NCI-H1092 (cell line): ENCODE results near the gene PLCG2.
"Not testable (repeated sequence)": the region's sequence is repeated elsewhere in the genome, so short reads cannot be mapped to it uniquely, and the experiment has no call there.

Source experiments
- DNase-seq: peaks from one replicate; lab custom pipeline; 2025; lab: John Stamatoyannopoulos, UW

PLCG2 gene

GRCh38 chr16:81790277-81790676 is 11.2 kb downstream of the PLCG2 start:
- no peak for DNase-seq

DNA sequence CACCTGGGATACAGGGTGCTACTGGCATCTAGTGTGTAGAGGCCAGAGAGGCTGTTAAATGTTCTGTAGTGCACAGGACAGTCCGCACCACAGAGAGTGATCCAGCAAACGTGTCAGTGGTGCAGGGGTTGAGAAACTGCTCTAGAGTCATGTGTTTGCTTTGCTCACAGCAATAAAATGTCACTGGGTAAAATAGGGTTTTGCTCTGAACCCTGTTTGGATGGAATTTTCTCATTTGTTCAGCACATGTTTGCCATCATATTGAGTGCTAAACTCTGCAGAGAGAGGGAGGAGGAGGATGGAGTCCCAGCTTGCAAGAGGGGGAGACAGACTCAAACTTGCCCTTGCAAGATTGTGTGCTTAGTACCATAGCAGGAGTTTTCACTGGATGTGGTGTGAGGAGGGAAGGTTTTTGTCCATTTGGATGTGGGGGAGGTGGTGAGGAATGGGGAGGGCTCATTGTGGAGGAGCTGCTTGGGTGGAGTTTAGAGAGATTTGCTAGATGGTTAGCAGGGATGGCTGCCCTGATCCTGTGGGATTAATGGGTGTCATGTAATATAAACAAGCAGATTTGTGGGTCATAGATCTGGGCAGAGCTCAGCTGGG is 11.8 kb downstream of the PLCG2 start:
- no peak for DNase-seq

DNA sequence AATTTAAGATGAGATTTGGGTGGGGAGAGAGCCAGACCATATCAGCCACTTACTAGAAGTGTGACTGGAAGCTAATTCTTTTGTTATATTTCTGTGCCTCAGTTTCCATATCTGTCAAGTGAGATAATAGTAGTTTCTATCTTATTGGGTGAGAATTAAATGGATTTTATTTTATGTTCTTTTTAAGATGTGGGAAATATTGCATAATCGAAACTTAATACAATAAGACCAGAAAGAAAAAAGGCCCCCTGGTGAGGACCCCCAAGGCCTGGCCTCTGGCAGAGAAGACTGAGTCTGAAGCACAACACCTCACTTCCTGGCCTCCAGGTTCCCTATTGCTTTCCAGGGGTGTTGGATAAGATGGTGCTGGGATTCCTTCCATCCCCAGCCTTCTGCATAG is 13.7 kb downstream of the PLCG2 start:
- no peak for DNase-seq

DNA sequence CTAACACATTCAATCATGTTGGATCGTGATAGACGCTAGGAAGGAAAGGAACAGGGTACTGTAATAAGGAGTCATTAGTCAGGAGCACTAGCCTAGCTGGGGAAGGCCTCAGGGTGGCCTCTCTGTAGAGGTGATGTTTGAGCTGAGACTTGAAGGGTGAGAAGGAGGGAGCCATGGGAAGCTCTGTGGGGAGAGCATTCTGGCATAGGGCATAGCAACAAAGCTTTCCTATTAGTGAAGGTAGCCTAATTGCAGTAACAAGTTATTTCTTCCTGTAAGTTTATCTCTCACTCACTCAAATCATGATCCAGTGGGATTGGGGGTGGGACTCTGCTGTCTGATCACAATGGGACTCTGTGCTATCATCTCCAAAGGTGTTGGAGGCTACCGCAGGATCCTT is 16.1 kb downstream of the PLCG2 start:
- no peak for DNase-seq

GRCh38 chr16:81796035-81796434 is 16.9 kb downstream of the PLCG2 start:
- no peak for DNase-seq

DNA sequence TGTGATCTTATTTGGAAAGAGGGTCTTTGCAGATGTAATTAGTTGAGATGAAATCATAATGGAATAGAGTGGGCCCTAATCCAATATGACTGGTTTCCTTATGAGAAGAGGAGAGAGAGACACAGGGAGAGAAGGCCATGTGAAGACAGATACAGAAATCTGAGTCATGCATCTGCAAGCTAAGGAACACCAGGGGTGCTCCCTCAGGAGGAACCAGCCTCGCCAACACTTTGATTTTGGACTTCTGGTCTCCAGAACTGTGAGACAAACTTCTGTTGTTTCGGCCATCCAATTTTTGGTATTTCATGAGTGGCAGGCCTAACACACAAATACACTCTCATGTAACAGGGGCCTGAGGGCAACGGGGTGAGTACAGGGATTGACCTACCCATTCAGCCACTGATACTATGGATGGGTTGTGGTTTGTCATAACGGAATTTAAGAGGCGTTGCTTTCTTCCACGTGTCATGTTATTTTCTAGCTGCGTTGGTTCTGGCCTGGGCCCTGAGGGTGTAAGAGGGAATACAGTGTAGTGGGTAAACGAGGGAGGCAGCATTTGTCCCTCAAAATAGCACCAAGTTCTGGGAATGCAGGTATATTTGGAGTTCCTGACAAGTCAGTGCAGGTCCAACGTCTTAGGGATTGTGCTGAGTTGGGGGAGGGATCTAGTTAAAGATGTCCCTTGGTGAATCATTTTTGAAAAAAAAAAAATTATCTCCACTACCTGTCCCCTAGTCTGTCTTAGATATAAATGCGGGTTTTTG is 17.7 kb downstream of the PLCG2 start:
- no peak for DNase-seq

GRCh38 chr16:81797443-81797842 is 18.4 kb downstream of the PLCG2 start:
- DNase-seq = no peak

DNA sequence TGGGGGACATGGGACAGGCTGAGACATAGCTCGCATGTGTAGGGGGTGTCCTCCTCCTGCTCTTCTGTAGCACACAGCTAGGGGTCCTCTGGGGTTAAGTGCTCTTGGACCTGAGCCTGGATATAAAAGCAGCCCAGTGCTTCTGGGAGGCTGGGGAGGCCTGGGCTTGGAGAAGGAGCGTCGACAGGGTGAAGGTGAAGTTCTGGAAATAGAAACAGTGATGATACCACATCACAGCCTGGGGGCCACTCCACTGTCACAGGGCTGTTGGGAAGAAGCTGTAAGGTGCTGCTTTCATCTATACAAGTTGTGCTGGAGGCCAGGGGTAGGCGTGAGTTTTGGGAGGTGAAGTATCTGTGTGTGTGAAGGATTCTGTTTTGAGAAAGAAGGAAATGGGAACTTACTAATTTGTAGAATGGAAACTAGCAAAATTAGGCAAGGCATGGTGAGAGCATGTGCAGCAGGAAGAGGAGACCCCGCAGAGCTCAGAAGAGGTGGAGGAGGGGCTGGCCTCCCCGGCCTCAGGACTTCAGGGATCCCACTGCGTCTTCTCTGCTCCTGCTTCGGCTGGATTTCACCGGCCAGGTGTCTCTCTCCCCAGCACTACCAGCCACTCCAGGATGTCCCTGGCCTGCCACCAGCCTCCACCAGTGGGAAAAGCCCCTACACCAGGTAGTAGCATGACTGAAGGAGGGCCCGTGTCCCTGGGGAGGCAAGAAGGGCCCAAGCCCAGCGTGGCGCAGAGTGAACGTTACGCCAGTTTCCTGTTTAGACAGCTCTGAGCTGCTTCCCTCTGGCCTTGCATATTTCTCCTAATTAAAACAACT is 19.4 kb downstream of the PLCG2 start:
- no peak for DNase-seq

DNA sequence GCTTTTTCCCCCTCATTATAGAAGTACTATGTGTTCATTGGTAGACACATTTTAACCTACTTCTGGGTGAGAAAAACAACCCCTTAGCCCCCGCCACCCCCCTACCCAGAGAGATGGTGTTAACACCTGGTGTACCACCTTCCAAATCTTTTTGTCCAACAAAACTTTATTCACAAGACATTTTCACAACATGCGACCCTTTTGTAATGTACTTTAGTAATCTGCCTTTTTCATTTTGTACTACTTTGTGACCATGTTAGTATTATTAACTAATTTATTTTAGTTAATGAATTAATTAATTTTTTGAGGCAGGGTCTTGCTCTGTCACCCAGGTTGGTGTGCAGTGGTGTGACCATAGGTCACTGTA is 20.0 kb downstream of the PLCG2 start:
- DNase-seq = no peak

GRCh38 chr16:81801724-81802123 is 22.6 kb downstream of the PLCG2 start:
- DNase-seq = not testable (repeated sequence)

GRCh38 chr16:81803332-81803731 is 24.2 kb downstream of the PLCG2 start:
- no peak for DNase-seq

GRCh38 chr16:81804134-81804610 is 25.1 kb downstream of the PLCG2 start:
- DNase-seq = no peak

DNA sequence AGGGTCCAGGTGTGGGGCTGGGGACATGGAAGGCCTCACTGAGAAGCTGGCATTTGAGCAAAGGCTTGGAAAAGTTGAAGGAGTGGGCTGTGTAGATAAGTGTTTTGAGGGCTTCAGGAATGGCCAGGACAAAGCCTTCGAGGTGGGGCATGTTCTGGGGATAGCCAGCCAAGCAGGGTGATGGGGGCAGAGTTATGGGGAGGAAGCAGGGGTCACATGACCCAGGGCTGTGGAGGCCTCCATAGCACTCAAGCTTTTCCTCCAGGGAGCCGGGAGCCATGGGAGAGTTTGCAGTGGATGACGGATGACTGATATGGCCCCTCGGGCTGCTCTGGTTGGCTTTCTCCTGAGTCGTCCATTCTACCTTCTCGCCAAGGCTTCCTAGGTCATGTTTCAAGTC is 27.6 kb downstream of the PLCG2 start:
- DNase-seq = no peak

DNA sequence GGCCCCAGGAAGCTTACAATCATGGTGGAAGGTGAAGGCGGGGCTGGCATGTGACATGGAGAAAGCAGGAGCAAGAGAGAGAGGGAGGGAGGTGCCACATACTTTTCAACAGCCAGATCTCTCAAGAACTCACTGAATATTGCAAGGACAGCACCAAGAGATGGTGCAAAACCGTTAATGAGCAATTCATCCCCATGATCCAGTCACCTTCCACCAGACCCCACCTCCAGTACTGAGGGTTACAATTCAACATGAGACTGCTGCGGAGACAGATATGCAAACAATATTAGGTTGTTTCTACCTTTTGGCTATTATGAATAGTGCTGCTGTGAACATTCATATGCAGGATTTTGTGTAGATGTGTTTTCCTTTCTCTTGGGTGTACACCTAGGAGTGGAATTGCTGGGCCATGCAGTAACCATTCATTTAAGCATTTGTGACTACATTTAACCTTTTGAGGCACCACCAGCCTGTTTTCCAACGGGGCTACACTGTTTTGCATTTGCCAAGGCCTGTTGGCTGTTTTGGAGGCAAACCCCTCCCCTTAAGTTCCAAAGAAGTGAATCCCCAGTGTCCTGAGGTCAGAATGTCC is 28.8 kb downstream of the PLCG2 start:
- DNase-seq = no peak

- no peak for DNase-seq
Measured at GRCh38 chr16:81808933-81809480, 29.9 kb downstream of the PLCG2 start.

DNA sequence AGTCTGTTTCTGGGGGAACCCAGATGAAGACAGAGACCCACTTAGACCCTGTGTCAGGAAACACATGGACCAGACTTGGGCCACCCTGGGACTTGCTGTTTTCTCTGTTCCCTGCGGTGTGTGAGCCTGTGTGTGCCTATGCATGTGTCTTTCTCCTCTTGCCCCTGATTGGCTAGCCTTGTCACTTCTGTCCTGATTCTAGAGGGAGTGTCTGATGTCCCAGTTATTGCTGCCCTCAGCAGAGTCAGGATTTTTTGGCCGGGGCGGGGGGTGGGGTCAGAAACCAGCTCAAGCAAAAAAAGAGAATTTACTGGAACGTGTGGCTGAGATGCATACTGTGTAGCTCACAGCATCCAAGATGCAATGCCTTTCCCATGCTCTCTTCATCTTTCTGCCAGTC is 30.5 kb downstream of the PLCG2 start:
- no peak for DNase-seq

GRCh38 chr16:81810361-81810760 is 31.3 kb downstream of the PLCG2 start:
- no peak for DNase-seq

DNA sequence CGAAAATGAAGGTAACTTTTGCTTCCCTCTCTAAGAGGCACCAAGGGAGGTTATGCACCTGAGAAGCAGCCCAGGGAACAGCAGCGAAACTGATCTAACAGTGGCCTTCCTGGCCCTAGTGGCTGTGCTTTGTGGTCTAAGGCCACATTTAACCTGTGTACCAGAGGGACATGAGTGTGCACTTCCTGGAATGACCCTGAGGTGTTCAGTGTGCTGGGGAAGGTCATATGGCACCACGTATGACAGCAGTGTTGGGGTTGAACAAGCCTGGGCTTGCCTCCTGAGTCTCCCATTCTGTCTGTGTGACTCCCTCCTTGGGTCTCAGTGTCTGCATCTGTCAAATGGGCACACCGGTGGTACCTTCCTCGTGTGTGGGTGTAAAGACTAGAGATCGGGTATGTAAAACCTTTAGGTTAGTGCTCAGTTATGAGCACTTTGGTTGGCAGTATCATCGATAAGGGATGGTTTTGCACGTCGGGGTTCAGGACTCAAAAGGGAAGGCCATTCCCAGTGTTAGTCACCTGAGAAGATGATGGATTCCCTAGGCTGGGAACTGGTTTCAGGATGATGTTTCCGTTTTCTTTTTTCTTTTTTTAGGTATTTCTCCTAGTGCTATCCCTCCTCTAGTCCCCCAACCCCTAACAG is 31.9 kb downstream of the PLCG2 start:
- DNase-seq = no peak

DNA sequence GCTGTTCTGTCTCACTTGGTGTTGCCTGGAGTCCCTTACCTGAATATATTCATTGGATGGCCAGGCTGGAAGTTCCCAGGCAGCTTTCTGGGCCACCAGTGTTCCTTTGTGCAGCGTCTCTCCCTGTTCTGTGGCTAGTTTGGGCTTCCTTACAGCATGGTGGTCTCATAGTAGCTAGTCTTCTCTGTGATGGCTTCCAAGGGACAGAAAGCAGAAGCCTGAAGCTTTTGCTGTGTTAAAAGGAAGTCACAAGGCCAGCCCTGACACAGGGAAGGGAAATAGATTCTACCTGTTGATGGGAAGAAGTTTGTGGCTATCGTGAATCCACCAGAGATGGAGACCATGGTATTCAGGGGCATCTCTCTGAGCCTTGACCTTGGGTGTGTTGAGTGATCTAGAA is 34.6 kb downstream of the PLCG2 start:
- DNase-seq = no peak

- no peak for DNase-seq
Measured at GRCh38 chr16:81814751-81815428, 35.8 kb downstream of the PLCG2 start.

GRCh38 chr16:81815429-81815766 is 36.3 kb downstream of the PLCG2 start:
- no peak for DNase-seq
